ENCODE measurements around the gene FERMT1. TPM values are rescaled to one million over a fixed set of nuclear protein-coding genes. Genes with fewer than 3 reads are reported as not detected.

The FERMT1 gene
- total and polyA plus RNA-seq, 2 experiments from 2014 or later: 1.2 to 4.1 TPM

DNA sequence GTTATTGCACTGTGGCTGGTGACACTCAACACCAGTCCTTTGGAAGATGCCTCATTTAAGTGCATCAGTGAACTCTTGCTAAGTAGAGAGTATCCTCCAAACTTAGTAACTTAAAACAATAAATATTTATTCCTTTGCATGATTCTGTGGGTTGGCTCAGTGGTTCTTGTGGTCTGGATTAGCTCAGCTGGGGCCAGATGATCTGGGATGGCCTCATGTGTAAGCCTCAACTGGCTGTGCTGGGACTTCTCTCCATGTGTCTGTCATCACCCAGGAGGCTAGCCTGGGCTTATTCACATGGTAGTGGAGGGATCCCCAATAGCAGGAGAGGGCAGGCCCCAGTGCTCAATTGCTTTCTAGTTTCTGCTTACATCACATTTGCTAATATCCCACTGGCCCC, 77.3 kb downstream of the FERMT1 start:
- Histone ChIP-seq H2AFZ (no peak overlapping the region), H3K27ac (no peak overlapping the region), H3K4me2 (ENCODE audit: unreplicated experiment) (no peak overlapping the region), H3K27me3 (replicated peaks; ENCODE audit: insufficient read depth) (no peaks in the 10 kb centered on the region), H3K79me2 (ENCODE audit: insufficient read depth) (no peaks in the 10 kb centered on the region), H3K9me2 (ENCODE audit: insufficient read depth) (no peaks in the 10 kb centered on the region), H3K4me3 (no peak overlapping the region), H4K20me1 (ENCODE audit: insufficient read depth) (no peaks in the 10 kb centered on the region), H3K4me1 (ENCODE audit: insufficient read depth) (no peaks in the 10 kb centered on the region), H3K36me3 (ENCODE audit: low read depth) (no peaks in the 10 kb centered on the region; the same call in 1 of the 2 replicates), H3K9me3 (ENCODE audit: low read depth) (no peaks in the 10 kb centered on the region), H3K9ac (no peak overlapping the region), H3F3A (ENCODE audit: insufficient read depth) (no peaks in the 10 kb centered on the region)
- peak; percentile 46 for DNase-seq
- in situ Hi-C loops (cut with MboI): no loop called here
- no peak for TF ChIP-seq EZH2 (IDR thresholded peaks at IDR 0.05; ENCODE audit: insufficient read depth, poor library complexity, severe bottlenecking)
- no peak for TF ChIP-seq EZH2phosphoT487 (IDR thresholded peaks at IDR 0.05; ENCODE audit: insufficient read depth, low read depth)

DNA sequence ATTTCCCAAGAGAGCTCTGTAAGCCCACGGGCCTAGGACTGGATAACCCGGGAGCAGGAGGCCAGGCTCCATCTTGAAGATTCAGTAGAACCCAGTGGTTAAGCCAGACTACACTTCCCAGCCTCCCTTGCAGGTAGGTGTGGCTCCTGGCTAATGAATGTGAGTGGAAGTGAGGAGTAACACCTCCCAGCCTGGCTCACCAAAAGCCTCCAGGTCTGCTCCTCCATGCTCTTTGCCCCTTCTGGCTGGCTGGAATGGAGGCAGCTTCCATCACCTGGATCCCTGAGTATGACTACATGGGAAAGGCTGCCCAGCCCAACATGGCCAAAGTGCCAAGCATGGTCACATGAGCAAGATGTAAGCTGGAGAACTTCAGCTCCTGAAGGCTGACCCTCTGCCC, 78.7 kb downstream of the FERMT1 start:
- Histone ChIP-seq H3K4me1 (ENCODE audit: insufficient read depth) (no peaks in the 10 kb centered on the region), H2AFZ (no peak overlapping the region), H3K4me3 (no peak overlapping the region), H4K20me1 (ENCODE audit: insufficient read depth) (no peaks in the 10 kb centered on the region), H3K27ac (no peak overlapping the region), H3K9me3 (ENCODE audit: low read depth) (no peaks in the 10 kb centered on the region), H3K9me2 (ENCODE audit: insufficient read depth) (no peaks in the 10 kb centered on the region), H3K27me3 (replicated peaks; ENCODE audit: insufficient read depth) (no peaks in the 10 kb centered on the region), H3K4me2 (ENCODE audit: unreplicated experiment) (no peak overlapping the region), H3K9ac (no peak overlapping the region), H3F3A (ENCODE audit: insufficient read depth) (no peaks in the 10 kb centered on the region), H3K36me3 (ENCODE audit: low read depth) (peaks cover 9% of the 10 kb centered on the region; the same call in 1 of the 2 replicates), H3K79me2 (ENCODE audit: insufficient read depth) (no peaks in the 10 kb centered on the region)
- 49 to 55% methylated on average over 2 of the region's 2 CpGs for WGBS, 2 experiments (ENCODE audit: low coverage in 1 of 2, low lambda C conversion rate in 2 of 2, missing lambda C conversion rate in 2 of 2)
- in situ Hi-C loops (cut with MboI): no loop called here
- TF ChIP-seq EZH2 (IDR thresholded peaks at IDR 0.05; ENCODE audit: insufficient read depth, poor library complexity, severe bottlenecking): no peak
- DNase-seq: no peak

DNA sequence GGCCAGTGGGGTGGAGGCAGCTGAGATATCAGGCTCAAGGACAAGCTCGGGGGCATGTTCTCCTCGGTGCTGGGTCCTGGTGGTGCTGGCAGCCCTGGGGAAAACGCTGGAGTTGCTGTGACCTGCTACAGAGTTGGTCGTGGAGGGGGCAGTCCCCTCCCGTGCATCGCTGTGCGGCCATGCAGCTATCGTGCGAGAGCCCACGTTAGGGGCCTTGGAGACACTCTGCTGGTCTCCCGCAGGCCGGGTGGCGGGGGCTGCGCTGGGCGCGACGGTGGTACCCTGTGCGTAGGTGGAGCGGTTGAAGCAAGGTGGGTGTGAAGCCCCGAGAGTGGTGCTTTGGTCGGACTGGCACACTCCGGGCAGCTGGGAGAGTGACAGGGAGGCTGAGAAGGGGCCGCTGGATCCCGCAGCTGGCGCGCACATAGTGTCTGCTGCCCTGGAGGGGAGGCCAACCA, 81.0 kb downstream of the FERMT1 start:
- no peak overlapping the region for H3K27ac ChIP-seq
- H3K36me3 ChIP-seq (ENCODE audit: low read depth): peaks cover 20% of the 10 kb centered on the region
- in situ Hi-C loops (cut with MboI): no loop called here
- TF ChIP-seq EZH2 (IDR thresholded peaks at IDR 0.05; ENCODE audit: insufficient read depth, poor library complexity, severe bottlenecking) (no peak), EZH2phosphoT487 (IDR thresholded peaks at IDR 0.05; ENCODE audit: insufficient read depth, low read depth) (no peak)
- H3K4me3 ChIP-seq: no peak overlapping the region
- no peaks in the 10 kb centered on the region for H3K4me1 ChIP-seq (ENCODE audit: insufficient read depth)
- H3K9me2 ChIP-seq (ENCODE audit: insufficient read depth): no peaks in the 10 kb centered on the region
- H3K9ac ChIP-seq: no peak overlapping the region
- H3K27me3 ChIP-seq (replicated peaks; ENCODE audit: insufficient read depth): no peaks in the 10 kb centered on the region
- H3K4me2 ChIP-seq (ENCODE audit: unreplicated experiment): no peak overlapping the region
- no peak overlapping the region for H2AFZ ChIP-seq
- no peaks in the 10 kb centered on the region for H4K20me1 ChIP-seq (ENCODE audit: insufficient read depth)
- no peaks in the 10 kb centered on the region for H3K9me3 ChIP-seq (ENCODE audit: low read depth)
- no peak for DNase-seq
- WGBS, 2 experiments (ENCODE audit: low coverage in 1 of 2, low lambda C conversion rate in 2 of 2, missing lambda C conversion rate in 2 of 2): 89 to 93% methylated on average over 23 to 26 of the region's 26 CpGs
- H3K79me2 ChIP-seq (ENCODE audit: insufficient read depth): 0 out of 2 replicates have a peak, but pooled peaks cover 4% of the 10 kb centered on the region
- H3F3A ChIP-seq (ENCODE audit: insufficient read depth): no peaks in the 10 kb centered on the region

DNA sequence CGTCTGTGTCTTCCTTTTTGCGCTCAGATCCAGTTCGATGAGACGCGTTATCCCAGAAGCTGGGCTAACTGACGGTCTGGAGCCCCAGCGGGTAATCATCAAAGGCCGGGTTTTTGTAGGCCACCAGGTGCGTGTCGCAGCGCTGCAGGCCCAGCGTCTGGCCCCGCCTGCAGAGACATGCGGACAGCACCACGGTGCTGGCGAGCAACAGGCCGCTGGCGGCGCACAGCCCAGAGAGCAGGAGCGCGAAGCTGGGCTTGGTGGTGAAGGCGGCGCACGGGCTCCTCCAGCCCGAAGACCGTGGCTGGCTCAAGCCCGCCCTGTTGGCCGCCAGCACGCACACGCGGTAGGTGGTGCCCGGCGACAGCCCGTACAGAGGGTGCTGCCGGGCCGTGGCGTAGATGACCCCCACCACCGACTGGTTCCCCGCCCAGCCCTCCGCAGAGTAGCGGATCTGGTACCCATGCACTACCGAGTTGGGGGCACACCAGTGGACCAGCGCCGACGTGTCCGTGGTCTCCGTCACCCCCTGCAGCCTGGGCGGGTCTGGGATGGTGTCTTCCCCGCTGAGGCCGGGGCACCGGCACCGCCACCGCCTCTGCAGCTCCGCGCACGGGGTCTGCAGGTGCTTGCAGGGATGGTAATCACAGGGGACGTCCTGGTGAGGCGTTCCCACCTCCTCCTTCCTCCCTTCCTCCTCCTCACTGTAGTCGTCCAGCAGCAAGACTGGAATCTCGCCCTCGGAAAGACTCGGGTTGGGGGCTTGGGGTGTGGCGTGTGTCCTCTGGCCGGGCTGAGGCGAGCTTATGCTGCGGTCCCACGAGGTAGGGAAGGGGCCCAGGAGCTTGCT, 81.6 kb downstream of the FERMT1 start:
- Histone ChIP-seq H3K4me2 (ENCODE audit: unreplicated experiment) (no peak overlapping the region), H3K36me3 (ENCODE audit: low read depth) (peaks cover 26% of the 10 kb centered on the region), H3K4me3 (no peak overlapping the region), H3K4me1 (ENCODE audit: insufficient read depth) (no peaks in the 10 kb centered on the region), H2AFZ (no peak overlapping the region), H3K27me3 (replicated peaks; ENCODE audit: insufficient read depth) (no peaks in the 10 kb centered on the region), H3K9ac (no peak overlapping the region), H3K27ac (no peak overlapping the region), H3K9me2 (ENCODE audit: insufficient read depth) (no peaks in the 10 kb centered on the region), H3F3A (ENCODE audit: insufficient read depth) (no peaks in the 10 kb centered on the region), H3K79me2 (ENCODE audit: insufficient read depth) (0 out of 2 replicates have a peak, but pooled peaks cover 4% of the 10 kb centered on the region), H3K9me3 (ENCODE audit: low read depth) (no peaks in the 10 kb centered on the region), H4K20me1 (ENCODE audit: insufficient read depth) (no peaks in the 10 kb centered on the region)
- no peak for DNase-seq
- 89 to 92% methylated on average over 42 to 59 of the region's 67 CpGs for WGBS, 2 experiments (ENCODE audit: low coverage in 1 of 2, low lambda C conversion rate in 2 of 2, missing lambda C conversion rate in 2 of 2)
- in situ Hi-C loops (cut with MboI): no loop called here
- TF ChIP-seq EZH2phosphoT487 (IDR thresholded peaks at IDR 0.05; ENCODE audit: insufficient read depth, low read depth): no peak
- TF ChIP-seq EZH2 (IDR thresholded peaks at IDR 0.05; ENCODE audit: insufficient read depth, poor library complexity, severe bottlenecking): no peak

Data from GM23248 (cell line).